NCI-H2171 (cell line): ENCODE measurements around the gene UBE2F.
"Not testable (repeated sequence)": the region's sequence is repeated elsewhere in the genome, so short reads cannot be mapped to it uniquely, and the experiment has no call there.

ENCODE experiments used
- DNase-seq: peaks from one replicate; lab custom pipeline; 2025; lab: John Stamatoyannopoulos, UW

UBE2F gene

DNA sequence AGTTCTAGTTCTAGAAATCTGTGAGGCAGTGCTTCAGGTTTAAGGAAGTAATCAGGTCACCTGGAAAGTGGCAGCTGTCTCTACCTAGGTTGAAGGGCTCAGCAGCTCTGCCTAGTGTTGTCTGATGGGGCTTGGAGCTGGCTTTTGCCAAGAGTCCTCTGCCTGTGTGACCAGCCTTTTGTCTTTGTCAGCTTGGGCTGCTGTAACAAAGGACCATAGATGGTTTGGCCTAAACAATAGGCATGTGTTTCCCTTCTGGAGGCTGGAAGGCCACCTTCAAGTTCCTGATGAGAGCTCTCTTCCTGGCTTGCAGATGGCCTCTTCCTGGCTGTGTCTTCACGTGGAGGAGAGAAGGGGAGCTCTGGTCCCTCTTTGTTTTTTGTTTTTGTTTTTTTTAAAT lies 13.3 kb downstream of the UBE2F start:
- no peak for DNase-seq

DNA sequence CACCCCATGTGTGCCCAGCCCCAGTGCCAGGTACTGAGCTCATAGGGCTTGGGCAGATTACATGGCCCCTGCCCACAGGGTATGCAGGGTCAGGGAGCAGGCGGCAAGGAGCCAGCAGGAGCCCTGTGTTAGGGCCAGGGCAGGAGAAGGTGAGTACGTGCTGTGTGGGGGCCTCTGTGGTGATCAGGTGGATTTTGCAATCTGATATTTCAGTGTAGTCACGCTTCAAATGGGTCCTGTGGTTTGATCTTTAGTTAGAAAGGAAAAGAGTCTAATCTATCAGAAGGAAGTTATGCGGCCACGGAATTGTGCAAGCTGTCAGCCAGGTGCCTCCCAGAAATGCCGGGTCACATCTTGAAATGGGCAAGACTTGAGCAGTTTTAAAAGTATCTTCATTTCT lies 13.9 kb downstream of the UBE2F start:
- no peak for DNase-seq

DNA sequence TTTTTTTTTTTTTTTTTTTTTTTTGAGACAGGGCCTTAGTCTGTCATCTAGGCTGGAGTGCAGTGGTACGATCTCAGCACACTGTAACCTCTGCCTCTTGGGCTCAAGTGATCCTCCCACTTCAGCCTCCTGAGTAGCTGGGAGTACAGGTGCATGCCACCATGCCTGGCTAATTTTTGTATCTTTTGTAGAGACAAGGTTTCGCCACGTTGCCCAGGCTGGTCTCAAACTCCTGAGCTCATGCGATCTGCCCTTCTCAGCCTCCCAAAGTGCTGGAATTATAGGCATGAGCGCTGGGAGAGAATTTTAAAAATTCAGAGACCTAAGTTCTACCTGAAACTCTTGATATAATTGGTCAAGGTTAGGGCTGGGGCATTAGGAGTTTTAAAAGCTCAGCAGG lies 14.8 kb downstream of the UBE2F start:
- not testable (repeated sequence) for DNase-seq

DNA sequence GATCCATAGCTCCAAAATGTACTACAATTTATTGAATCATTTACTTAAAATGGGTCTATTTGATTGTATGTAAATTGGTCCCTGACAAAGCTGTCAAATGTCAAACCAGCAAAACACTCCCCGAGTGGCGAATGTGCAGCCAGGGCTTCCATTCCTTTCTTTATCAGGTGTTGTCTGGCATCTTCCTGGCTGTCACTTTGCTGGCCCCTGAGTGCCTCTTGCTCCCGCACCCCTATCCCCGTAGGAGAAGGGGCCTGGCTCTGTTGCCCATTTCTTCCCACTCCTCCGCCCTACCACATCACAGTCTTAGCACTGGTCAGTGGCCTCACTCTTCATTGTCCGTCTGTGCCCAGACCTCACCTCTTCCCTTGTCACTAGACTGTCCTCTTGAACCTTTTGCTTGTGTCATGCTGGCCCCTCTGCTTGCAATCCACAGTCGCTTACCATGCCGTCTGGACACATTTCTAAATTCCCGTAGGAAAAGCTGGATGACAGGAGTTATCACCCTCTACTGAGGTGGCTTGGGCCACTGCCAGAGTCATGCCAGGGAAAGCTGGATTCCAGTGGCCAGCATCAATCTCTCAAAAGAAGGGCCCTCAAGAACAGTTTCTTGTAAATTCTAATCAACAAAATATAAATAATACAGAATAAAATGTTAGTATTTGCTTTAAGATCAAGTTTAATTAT lies 15.4 kb downstream of the UBE2F start:
- DNase-seq = no peak

DNA sequence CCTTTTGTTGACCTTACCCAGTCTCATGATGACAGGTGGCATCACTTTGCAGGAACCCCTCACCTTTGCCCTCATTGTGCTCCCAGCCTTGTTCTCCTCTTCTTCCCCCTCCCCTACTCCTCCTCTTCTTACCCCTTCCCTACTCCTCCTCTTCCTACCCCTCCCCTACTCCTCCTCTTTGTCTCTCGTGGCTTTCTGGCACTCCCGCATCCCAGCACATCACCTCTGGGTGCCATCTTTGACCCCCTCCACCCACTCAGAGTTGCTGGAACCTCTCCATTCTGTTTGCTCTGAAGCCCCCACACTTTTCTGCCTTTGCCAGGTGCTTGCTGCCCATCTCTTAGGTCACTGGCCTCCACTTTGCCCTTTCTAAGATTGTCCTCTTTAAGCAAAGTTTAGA lies 17.1 kb downstream of the UBE2F start:
- no peak for DNase-seq

DNA sequence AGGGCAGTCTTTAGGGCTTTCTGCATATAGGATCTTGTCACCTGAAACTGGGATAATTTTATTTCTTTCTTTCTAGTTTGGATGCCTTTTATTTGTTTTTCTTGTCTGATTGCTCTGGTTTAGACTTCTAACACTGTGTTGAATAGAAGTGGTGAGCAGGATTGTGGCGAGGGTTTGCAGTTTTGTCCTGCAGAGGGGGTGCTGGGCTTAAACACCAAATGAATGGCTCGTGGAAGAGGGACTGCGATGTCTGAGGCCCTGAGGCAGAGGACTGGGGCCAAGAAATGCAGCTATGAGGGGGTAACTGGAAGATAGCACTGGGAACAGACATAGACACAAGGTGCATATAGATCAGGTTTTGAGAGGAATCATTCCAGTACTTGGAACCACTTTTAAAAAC lies 20.5 kb downstream of the UBE2F start:
- no peak for DNase-seq

DNA sequence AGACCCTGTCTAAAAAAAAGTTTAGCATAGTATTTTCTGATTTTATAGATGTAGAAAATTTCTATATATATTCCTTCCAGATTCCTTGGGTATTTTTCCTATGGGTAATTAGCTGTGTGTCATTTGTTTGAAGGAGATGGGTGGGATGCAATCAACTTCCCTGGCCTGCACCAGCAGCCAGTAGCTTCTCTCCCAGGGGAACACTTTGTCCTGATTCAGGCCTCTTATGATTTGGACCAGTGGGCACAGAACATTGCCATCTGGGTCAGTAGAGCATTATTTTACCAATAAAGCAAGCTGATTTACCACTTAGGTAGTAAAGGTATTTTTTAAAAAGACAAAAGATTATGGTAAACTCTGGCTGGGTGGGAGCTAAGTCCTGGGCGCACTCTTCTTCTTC lies 26.9 kb downstream of the UBE2F start:
- DNase-seq = no peak

DNA sequence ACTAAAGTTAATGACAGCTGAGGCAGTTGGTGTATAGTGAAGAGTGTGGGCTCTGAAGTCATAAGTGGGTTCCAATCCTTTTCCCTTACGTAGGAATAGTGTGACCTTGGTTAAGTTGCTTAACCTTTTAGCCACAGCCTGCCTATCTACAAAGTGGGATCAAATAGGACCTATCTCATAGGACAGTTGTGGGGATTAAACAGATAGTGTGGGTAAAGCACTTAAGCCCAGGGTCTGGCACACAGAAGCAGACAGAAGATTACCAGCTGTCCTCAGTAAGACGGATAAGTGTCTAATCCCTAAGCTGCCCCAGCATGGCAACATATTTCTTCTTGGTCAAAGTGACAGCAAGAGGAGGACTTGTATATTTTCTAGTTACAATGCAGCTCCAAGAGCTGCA lies 28.2 kb downstream of the UBE2F start:
- no peak for DNase-seq

DNA sequence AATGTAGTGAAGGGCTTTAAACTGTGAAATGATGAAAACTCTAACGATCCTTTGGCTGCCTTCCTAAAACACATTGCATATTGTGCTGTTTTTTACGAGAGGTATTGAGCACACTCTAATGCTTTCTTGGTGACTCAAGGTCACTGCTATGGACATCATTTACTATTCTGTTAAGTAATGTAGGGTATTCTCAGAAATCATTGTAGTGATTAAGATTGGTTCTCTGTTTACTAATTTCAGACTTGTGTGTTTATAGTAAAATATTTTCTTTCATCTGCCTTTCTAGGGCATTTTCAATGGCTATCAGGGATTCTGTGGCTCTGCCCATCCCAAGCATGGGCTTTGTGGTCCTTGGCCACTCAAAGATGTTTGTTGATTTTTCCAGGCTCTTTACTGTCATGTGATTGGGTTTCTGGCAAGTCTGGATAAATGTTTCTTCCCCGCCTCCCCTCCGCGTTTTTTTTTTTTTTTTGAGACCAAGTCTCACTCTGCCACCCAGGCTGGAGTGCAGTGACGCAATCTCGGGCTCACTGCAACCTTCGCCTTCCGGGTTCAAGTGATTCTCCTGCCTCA lies 29.3 kb downstream of the UBE2F start:
- no peak for DNase-seq

DNA sequence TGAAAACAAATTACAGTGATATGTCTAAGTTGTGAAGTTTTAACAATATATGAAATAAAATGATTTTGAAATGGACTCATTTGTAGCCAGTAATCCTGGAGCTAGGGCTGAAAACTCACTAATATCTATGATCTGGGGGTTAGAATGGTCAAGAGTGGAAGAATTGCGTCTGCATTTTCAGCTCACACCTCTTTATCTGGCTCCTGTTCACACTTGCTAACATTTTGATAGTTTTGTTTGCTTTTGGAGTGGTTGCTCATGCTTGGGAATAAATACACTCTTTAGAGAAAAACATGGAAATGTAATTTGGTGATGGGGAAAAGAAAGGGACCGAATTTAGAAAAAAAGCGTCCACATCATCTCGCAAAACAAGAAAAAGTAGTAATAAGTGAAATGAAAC lies 30.7 kb downstream of the UBE2F start:
- DNase-seq = no peak

DNA sequence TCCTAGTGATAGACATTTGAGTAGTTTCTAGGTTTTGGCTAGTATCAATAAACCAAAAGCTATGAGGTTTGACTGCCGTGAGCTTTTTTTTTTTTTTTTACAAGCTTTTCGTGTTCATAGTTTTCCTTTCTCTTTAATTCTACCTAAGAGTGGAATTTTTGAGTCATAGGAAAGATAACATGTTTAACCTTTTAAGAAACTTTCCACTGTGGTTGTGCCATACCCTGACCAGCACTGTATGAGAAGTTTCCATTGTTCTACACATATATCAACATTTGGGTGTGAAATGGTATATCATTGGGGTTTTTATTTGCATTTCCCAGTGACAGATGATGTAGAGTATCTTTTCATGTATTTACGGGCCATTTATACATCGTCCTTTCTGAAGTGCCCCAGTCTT lies 31.7 kb downstream of the UBE2F start:
- no peak for DNase-seq

DNA sequence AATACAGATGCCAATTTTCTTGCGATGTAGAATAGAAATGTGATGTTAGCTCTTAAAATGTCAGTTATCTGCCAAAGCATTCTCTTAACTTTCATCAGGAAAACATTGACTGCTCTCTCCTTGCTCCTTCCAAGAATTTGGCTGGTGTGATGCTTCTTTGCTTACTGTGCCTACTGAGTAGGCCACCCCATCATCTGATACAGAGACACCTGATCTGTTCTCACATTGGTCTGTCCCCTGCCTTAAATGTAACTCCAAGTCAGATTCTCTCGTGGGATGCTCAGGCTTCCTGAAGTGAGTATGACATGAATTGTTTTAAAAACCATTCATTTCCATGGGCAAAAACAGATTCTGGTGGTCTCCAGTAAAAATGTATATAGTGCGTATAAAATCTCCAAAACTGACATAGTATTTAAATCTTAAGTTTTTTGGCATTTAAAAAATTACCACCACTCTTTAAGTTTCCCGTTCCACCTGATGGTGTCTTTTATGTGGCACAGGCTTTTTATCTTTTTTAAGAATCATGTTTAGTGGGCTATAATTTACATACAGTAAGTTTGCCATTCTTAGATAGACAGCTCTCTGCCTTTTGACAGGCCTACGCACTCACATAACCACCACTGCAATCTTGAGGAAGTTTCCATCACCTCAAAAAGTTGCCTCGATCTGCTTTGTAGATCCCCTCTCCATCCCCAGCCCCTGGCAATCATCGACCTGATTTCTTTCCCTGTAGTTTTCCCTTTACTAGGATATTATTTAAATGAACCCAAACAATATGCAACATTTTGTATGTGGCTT lies 36.6 kb downstream of the UBE2F start:
- DNase-seq = no peak

DNA sequence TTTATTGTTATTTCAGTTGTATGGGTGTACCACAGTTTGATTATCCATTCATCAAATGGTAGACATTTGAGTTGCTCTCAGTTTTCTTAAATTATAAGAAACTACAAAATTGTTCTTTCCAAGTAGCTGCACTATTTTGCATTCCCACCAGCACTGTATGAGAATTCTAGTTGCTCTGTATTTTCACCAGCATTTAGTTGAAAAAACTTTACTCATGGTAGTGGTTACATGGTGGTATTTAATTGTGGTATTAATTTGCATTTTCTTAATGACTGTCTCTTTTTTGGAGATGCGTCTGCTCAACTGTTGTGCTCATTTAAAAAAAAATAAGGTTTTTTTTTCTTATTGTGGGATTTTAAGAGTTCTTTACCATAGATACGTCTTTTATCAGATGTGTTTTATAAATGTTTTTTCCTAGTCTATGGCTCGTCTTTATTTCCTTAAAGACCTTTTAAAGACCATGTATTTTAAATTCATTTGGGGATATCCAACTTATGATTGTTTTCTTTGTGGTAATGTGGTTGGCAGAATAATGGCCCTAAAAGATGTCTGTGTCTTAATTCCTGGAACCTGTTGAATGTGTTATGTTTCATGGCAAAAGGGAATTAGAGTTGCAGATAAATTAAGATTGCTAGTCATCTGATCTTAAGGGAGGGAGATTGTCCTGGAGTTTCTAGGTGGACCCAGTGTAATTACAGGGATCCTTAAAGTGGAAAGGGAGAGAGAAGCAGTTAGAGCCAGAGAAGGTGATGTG lies 37.4 kb downstream of the UBE2F start:
- DNase-seq = no peak

DNA sequence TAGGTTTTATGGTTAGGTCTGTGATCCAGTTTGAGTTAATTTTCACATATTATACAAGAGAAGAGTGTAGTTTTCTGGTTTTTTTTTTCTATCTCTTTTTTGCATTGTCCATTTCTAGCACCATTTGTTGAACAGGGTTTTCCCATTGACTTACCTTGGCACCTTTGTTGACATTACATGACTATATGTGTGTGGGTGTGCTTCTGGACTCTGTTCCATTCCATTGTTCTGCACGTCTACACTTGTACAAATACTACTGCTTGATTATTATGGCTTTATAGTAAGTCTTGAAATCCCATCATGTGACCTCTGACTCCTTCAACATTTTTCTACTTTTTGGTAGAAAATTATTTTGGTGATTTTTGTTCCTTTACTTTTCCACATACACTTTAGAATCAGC lies 38.7 kb downstream of the UBE2F start:
- no peak for DNase-seq

DNA sequence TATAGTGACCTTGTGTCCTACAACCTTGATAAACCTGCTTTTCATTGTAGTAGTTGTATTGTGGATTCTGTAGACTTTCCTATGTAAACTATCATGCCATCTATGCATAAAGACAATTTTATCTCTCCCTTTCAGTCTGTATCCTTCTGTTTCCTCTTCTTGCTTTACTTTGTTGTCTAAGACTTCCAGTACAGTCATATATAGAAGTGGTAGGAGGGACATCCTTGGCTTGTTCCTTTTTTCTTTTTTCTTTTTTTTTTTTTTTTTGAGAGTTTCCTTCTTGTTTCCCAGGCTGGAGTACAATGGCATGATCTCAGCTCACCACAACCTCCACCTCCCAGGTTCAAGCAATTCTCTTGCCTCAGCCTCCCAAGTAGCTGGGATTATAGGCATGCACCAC lies 39.7 kb downstream of the UBE2F start:
- DNase-seq = no peak

DNA sequence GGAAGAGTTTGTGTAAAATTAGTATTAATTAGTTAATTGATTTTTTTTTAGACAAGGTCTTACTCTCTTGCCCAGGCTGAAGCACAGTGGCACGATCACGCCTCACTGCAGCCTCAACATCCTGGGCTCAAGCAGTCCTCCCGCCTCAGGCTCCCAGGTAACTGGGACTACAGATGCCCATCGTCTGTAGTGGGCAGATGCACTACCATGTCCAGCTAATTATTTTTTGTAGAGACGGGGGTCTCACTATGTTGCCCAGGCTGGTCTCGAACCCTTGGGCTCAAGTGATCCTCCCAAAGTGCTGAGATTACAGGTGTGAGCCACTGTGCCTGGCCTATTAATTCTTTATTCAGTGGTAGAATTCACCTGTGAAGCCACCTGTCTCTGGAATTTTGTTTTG lies 41.1 kb downstream of the UBE2F start:
- DNase-seq = no peak

DNA sequence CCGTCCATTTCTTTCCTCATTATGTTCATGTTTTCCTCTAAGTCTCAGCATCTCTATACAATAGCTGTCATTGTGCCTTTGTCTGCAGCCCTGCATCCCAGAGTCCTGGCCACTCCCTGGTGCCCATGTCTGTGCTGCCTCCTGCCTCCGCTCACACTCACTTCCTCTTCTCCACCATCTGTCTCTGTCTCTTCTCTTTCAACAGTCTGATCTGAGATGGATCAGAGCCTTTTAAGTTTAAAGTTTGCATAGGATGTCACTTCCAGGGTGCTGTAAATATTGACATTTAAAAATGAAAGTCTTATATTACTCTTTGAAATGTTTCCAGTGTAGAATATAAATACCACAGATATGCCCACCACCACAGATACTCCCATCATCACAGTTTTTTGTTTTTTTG lies 42.7 kb downstream of the UBE2F start:
- no peak for DNase-seq

DNA sequence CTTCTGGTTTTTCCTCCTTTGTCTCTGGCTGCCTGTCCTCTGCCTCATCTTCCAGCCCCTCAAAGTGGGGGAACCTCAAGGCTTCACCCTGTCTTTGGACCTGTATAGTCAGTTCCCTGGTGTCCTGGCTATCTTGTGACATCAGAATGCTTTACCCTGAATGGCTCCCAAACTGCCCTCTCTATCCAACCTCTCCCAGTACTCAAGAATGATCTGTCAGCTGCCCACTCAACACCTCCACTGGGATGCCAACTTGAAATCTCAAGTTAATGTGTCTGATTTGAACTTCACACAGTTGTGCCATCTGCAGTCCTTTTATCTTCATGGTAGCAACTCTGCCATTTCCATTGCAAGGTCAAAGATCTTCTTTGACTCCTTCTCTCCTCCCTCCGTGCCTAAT lies 43.8 kb downstream of the UBE2F start:
- DNase-seq = no peak

DNA sequence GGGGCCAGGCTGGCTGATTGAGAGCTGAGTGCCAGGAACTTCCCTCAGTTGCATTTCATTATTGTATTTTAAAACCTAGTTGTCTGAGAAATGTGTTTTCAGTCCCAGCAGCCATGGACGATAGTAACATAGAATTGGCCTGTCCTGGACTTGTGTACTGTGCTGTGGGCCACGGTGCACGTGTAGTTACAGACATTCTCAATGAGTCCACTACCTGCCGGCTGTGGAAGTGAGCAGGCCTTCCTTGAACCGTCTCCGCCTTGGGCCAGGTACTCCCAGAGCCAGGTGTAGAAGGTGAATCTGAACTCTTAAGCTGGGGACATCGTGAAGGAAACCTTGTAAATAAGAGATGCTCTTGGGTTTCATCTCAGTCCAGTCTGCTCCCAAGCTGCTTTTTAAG lies 47.0 kb downstream of the UBE2F start:
- DNase-seq = no peak

DNA sequence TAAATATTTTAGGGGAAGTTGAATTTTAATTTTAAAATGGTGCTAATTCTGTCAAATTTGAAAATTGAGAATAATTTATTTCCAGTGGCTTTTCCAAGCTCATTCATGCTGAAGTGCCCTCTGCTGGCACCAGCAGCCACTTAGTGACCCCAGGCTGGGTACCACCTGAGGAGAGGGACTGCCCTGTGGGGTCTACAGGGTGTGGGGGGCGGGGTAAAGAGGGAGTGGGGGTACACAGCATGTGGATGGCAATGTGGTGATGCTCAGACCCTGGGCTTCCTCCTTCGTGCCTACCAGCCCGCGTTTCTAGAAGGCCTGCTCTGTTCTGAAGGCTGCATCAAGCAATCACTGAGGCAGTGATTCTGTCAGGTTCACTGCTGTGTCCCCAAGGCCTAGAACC lies 48.9 kb downstream of the UBE2F start:
- no peak for DNase-seq

DNA sequence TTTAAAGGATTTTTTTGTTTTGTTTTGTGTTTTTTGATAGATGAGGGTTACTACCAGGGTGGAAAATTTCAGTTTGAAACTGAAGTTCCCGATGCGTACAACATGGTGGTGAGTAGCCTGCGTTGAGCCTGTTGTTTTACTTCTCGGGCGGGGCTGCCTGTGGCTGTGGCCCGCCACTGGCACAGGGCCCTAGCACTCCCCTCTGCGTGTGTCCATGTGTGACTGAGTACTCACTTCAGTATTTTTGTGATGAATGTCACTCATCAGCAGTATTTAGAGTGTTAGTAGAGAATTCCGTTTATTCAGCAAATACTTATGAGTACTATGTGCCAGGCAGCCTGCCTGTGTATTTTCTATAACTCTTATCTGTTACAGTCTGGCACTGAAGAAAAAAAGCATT lies 49.7 kb downstream of the UBE2F start:
- no peak for DNase-seq

DNA sequence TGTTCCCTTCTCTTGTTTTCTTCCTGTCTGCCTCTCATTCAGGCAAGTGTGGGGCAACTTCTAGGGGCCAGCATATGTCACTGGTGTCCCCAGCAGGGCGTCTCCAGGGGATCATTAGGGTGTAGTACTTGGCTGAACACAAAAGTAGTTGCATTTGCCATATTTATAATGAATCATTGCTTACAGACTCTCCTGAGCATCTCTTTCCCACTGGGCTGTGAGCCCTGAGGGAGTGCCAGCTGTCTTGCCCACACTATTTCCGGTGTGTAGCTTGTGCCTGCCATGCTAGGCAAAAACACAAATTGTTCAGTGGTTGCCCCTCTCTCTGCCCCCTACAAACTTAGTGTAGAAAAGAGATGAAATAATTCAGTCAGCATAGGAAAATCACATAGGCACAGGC lies 53.1 kb downstream of the UBE2F start:
- DNase-seq = peak; percentile 5

DNA sequence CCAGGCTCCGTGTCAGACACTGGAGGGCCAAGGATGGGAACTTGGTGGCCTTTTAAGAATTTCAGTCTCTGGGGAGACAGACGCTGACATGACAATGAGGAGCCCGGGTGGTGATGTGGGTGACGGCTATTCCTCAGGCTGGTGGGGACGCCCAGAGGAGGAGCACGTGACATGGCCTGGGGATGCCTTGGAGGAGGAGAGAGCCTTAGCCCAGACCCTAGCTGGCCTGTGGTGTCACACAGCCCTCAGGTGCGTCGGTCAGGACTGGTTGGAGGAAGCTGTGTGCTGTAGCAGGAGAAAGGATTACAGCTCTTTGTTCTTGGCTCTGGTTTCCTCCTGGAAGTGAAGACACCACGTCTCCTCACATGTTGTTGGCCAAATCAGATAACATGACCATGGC lies 54.0 kb downstream of the UBE2F start:
- DNase-seq = no peak
